ENCODE results near the gene SIRPA.

SIRPA gene

DNA sequence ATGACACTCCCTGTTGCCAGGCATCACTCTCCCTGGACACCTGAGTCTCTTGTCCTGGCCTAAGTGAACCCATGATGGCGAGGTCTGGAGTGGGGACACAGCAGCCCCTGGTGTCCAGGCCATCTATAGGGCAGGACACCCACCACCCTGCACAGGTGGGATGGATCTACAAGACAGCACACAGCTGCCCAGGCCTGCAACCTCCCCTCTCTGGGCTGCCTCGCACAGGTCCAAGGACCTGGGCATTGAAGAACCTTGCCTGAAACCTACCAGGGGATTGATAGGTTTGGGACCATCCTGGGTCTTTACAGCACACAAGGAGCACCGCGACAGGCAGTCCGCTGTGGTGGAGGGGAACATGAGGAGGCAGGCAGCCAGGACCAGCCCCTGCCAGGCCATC is 87.5 kb downstream of the SIRPA start:
- TF ChIP-seq TAF1 (IDR thresholded peaks at IDR 0.05; ENCODE audit: borderline replicate concordance, low read depth, low read length) (no peak), POLR2A (IDR thresholded peaks at IDR 0.05; ENCODE audit: low read depth, low read length) (no peak), POLR2AphosphoS5 (IDR thresholded peaks at IDR 0.05; ENCODE audit: low read depth, low read length) (no peak)
- no peak for FAIRE-seq
- DNase-seq (ENCODE audit: insufficient read length) = no peak

DNA sequence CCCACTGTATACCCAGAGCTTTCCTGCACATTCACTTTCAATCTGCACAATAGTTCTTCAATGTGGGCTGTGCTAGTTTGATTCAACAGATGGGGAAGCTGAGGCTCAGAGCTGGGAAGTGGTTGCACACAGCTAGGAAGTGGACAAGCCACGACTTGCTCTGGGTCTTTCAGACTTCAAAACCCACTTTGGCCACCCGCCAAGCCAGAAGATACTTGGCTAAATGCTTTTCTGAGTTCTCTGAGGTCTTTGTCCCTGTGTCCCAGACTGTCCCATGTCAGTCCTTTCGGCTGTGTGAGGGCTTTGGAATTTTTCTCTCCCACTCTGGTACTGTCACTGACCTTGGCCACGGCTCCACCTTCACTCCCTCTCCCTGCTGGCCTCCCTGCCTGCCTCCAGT is 88.1 kb downstream of the SIRPA start:
- FAIRE-seq (no peak), DNase-seq (ENCODE audit: insufficient read length) (no peak)
- TF ChIP-seq POLR2A (IDR thresholded peaks at IDR 0.05; ENCODE audit: low read depth, low read length) (no peak), POLR2AphosphoS5 (IDR thresholded peaks at IDR 0.05; ENCODE audit: low read depth, low read length) (no peak), TAF1 (IDR thresholded peaks at IDR 0.05; ENCODE audit: borderline replicate concordance, low read depth, low read length) (no peak)

DNA sequence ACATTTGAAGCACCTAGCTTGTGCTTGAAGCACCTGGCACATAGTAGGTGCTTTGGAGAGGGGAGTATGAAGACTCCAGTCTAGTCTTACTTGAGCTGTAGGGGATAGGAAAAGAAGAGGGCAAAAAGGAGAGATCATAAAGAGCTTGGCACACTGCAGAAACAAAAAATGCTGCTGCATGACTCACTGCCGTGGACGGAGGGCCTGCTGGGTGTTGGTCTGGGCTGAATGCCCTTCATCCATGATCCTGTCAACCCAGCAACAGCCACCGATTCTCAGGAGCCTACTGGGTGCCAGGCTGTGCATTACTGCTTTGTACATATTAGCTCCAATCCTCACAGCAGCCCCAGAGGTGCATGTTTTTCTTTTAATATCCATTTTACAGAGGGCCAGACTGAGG is 92.6 kb downstream of the SIRPA start:
- no peak for TF ChIP-seq TAF1 (IDR thresholded peaks at IDR 0.05; ENCODE audit: borderline replicate concordance, low read depth, low read length)
- no peak for TF ChIP-seq POLR2A (IDR thresholded peaks at IDR 0.05; ENCODE audit: low read depth, low read length)
- TF ChIP-seq POLR2AphosphoS5 (IDR thresholded peaks at IDR 0.05; ENCODE audit: low read depth, low read length) = no peak
- DNase-seq (ENCODE audit: insufficient read length) (no peak), FAIRE-seq (no peak)

Measured in GM12892 (cell line).